Skeletal muscle tissue (tissue), 4 donors: ENCODE results near the gene PPIF. TPM values are rescaled to one million over a fixed set of nuclear protein-coding genes. Genes with fewer than 3 reads are reported as not detected.

ENCODE experiments used
- H3K27ac ChIP-seq: one replicate; pipeline ENCODE4 v1.7.0; 2013; ENCODE audit warnings: mild to moderate bottlenecking, low read depth, low read length, inconsistent platforms
- H3K27me3 ChIP-seq, 3 donors: one replicate each; pipeline ENCODE4 v1.7.0; 2013; ENCODE audit warnings: low read length in 3 of 3; ENCODE audit not compliant: control insufficient read depth in 3 of 3, insufficient read depth in 3 of 3
- H3K36me3 ChIP-seq, 3 donors: one replicate each; pipeline ENCODE4 v1.7.0; 2013; ENCODE audit warnings: low read length in 3 of 3; ENCODE audit not compliant: control insufficient read depth in 3 of 3, insufficient read depth in 3 of 3
- H3K4me1 ChIP-seq, 3 donors: one replicate each; pipeline ENCODE4 v1.7.0; 2013; ENCODE audit warnings: low read length in 3 of 3, mild to moderate bottlenecking in 3 of 3; ENCODE audit not compliant: control insufficient read depth in 3 of 3, insufficient read depth in 3 of 3
- H3K4me3 ChIP-seq, 3 donors: one replicate each; pipeline ENCODE4 v1.7.0; 2013; ENCODE audit warnings: low read length in 3 of 3
- H3K9ac ChIP-seq, 3 donors: one replicate each; pipeline ENCODE4 v1.7.0; 2013; ENCODE audit warnings: low read length in 3 of 3, mild to moderate bottlenecking in 3 of 3, moderate library complexity in 2 of 3, low read depth in 1 of 3
- H3K9me3 ChIP-seq, 3 donors: one replicate each; pipeline ENCODE4 v1.7.0; 2013; ENCODE audit warnings: low read length in 3 of 3; ENCODE audit not compliant: control insufficient read depth in 3 of 3
- total RNA-seq: library from RNA; depleted of rRNA; stranded (reverse); fragments of >200 nt; gene quantifications from one replicate; pipeline ENCODE4 v1.2.3, GENCODE V29; 2014
- donor health status: Osteomylitis.

The PPIF gene
- total RNA-seq, 1 donor from 2014 or later: 9.9 TPM

DNA sequence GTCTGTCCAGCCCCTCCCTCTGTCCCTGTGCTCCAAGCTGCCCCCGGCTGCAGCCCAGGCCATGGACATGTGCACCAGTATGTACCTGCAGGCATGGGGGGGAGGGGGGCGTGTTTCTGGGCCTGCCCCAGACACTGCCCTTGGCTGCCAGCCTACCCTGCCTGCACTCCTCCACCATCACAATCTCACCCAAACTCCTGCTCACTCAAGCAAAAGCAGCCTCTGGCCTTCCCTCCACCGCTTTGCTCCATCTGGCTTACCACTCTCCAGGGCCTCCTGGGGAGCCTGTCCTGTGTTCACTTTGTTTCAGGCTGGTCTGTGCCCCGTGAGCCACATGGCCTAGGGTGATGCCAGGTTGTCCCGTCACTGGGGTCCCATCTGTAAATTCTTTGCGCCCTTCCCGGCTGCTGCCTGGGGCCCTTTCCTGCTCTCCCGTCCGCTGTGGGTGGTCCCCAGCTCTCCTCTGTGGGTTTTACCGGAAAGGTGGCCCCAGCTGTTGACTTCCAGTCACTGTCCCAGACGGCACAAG lies 33.3 kb upstream of the PPIF start:
- peaks cover 30 to 44% (median 39%) of the 10 kb centered on the region in 3 donors for H3K36me3 ChIP-seq
- H3K27ac ChIP-seq: no peak overlapping the region

DNA sequence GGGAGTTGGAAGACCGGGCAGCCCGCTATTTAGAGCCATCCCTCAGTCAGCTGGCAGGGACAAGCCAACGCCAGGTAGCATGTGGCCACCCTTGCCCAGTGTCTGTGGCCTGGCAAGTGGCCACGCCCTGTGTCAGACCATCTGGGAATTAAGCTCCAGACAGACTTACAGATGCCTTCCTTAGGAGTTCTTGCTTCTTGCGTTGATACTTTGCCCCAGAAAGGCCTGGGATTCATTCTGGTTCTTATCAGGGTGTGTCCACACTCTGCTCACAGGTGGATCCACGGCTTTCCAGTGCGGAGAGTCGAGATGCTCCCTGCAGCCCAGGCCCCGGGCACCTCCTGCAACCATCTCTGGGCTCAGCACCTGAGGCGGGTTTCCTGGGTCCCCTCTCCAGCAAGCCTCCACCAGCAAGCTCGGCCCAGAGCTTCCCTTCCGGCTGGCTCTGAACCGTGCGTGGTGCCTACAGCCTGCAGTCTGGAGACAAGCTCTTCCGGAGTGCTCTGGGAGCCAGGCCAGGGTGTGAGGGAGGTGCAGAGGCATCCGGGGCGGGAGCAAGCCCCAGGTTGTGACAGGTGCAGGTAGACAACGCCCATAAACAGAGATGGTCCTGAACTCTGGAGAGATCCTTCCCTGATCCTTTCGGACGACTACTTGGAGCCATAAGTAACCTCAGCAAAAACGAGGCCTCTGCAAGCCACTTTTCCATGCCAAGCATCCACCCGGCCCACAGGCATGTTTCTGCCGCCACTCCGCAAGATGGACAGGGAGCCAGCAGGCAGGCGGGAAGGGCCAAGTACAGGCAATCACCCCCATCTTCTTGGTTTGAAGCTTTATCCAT lies 32.3 kb upstream of the PPIF start:
- Histone ChIP-seq H3K27me3 (no peaks in the 10 kb centered on the region), H3K9ac (no peak overlapping the region), H3K4me1 (peaks cover 2 to 15% (median 15%) of the 10 kb centered on the region in 3 donors), H3K9me3 (no peaks in the 10 kb centered on the region), H3K4me3 (no peak overlapping the region), H3K36me3 (peaks cover 20 to 36% (median 29%) of the 10 kb centered on the region in 3 donors), H3K27ac (no peak overlapping the region)

More for the DNA sequence above, 33.3 kb upstream of the PPIF start:
- no peaks in the 10 kb centered on the region for H3K9me3 ChIP-seq
- H3K9ac ChIP-seq: no peak overlapping the region
- H3K4me3 ChIP-seq: no peak overlapping the region
- no peaks in the 10 kb centered on the region for H3K27me3 ChIP-seq
- H3K4me1 ChIP-seq: peaks cover 2 to 15% (median 15%) of the 10 kb centered on the region in 3 donors

DNA sequence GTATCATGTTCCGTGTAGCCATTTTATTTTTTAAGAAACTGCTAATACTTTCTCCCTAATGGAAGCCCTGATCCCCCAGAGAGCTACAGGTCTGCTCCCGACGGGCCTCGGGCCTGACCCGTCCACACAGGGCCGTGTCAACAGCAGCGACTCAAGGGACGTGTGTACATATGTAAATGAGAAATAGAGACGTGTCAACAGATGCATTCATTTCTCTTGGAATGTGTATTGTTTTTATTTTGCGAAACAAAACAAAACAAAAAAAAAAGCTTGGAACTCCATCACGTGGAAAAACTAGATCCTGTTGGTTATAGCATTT lies 31.7 kb upstream of the PPIF start:
- Histone ChIP-seq H3K27me3 (no peaks in the 10 kb centered on the region), H3K9ac (no peak overlapping the region), H3K27ac (no peak overlapping the region), H3K36me3 (peaks cover 16 to 30% (median 26%) of the 10 kb centered on the region in 3 donors), H3K9me3 (no peaks in the 10 kb centered on the region), H3K4me3 (no peak overlapping the region), H3K4me1 (peaks cover 2 to 15% (median 15%) of the 10 kb centered on the region in 3 donors)

DNA sequence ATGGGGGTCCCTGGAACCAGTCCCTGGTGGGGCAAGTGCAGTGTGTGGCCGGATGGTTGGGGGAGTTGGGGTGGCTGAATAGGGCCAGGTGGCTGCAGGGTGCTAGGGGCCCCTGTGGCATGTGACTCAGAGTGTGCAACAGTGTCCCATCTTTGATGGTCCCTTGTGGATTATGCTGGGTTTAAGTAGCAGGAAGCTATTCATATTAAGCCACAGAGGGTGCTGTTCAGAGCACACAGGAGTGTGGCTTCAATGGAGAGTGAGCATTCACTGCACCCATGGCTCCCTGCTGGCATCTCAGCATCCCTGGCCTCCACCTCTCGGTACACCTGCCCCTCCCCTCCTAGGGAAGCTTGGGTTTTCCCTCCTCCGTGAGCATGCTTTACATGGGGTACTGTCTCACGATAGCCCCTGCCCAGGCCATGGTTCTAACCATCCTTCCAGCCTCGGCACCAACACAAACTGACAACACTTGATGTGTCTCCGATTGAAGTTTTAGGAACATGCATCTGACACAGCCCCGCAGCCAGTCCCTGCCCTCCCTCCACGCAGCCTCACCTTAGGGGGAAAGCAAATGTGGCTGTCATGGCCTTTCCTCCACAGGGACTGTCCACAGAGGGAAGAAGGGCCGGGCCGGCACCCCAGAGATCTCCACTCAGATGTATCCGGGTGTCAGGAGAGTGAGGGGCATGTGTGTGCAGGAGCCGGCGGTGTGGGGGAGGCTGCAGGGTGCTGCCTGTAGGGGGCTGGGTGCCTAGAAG lies 30.4 kb upstream of the PPIF start:
- no peak overlapping the region for H3K27ac ChIP-seq

DNA sequence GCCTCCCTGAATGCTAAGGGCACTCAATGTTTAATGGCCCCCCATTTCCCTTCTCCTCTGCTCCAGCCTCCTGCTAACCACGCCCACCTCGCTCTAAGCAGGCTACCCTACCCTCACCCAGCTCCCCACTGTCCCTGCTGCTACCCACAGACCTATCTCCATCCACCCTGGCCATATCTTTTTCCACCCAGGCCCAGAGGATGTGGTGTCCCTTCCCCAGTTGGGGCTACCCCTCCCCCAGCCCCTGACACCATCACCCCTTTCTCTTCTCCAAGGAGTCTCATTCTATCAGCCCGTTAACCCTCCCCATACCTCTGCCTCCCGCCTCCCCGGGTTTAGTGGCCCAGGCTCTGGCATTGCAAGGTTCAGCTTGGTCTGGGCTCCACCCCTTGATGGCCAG lies 28.9 kb upstream of the PPIF start:
- Histone ChIP-seq H3K9me3 (no peaks in the 10 kb centered on the region), H3K4me3 (no peak overlapping the region), H3K9ac (no peak overlapping the region), H3K4me1 (peaks cover 2 to 20% (median 19%) of the 10 kb centered on the region in 3 donors), H3K27ac (no peak overlapping the region), H3K36me3 (peaks cover 0 to 11% (median 5%) of the 10 kb centered on the region in 3 donors), H3K27me3 (no peaks in the 10 kb centered on the region)

More for the DNA sequence above, 30.4 kb upstream of the PPIF start:
- no peaks in the 10 kb centered on the region for H3K27me3 ChIP-seq
- no peak overlapping the region for H3K9ac ChIP-seq
- H3K36me3 ChIP-seq: peaks cover 9 to 22% (median 16%) of the 10 kb centered on the region in 3 donors
- H3K4me1 ChIP-seq: peaks cover 2 to 19% (median 15%) of the 10 kb centered on the region in 3 donors
- no peak overlapping the region for H3K4me3 ChIP-seq
- H3K9me3 ChIP-seq: no peaks in the 10 kb centered on the region

DNA sequence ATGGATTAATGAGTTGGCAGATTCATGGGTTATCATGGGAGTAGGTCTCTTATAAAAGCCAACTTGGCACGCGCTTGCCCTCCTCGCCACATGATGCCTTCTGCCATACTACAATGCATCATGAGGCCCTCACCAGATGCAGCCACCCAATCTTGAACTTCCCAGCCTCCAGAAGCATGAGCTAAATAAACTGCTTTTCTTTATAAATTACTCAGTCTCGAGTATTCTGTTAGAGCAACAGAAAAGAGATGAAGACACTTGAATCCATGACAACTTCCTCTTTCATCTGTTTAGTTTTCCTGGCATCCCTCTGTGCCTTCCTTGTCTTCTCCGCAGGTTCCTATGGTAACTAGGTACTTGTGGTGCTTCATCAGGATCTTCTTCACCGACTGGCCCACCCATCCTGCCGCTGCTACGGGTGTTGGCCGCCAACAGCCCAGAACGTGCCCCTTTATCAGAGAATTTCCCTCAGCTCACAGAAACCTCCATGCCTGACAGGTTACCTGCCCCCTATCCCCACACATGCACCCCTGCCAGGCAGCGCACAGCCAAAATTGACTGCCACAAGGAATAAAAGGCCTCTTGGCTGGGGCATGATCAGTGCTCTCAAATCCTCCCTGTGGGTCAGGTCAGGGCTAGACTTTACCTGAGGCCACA lies 28.0 kb upstream of the PPIF start:
- Histone ChIP-seq H3K27ac (no peak overlapping the region), H3K9ac (no peak overlapping the region), H3K36me3 (peaks cover 0 to 4% (median 2%) of the 10 kb centered on the region in 3 donors), H3K27me3 (no peaks in the 10 kb centered on the region), H3K4me1 (peaks cover 2 to 22% (median 16%) of the 10 kb centered on the region in 3 donors), H3K9me3 (no peaks in the 10 kb centered on the region), H3K4me3 (no peak overlapping the region)

DNA sequence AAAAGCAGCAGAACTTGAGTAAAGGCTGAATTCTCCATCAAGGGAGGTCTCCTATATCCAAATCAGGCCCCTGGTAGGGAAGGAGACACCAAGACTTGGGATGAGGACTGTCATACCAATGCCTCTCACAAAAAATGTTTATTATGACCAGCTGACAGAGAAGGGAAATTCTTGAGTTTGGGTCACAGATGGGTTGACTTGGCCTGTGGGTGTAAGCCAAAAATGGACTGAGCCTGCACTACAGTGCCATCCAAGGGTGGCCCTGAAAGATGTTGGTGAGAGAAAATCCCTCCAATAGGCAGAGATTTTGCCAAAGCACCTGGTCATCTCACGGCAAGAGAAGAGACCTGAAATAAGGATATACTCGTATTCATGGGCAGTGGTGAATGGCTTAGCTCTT lies 27.0 kb upstream of the PPIF start:
- Histone ChIP-seq H3K9ac (no peak overlapping the region), H3K36me3 (no peaks in the 10 kb centered on the region), H3K4me1 (peaks cover 2 to 22% (median 14%) of the 10 kb centered on the region in 3 donors), H3K4me3 (no peak overlapping the region), H3K27ac (no peak overlapping the region), H3K9me3 (no peaks in the 10 kb centered on the region), H3K27me3 (no peaks in the 10 kb centered on the region)

DNA sequence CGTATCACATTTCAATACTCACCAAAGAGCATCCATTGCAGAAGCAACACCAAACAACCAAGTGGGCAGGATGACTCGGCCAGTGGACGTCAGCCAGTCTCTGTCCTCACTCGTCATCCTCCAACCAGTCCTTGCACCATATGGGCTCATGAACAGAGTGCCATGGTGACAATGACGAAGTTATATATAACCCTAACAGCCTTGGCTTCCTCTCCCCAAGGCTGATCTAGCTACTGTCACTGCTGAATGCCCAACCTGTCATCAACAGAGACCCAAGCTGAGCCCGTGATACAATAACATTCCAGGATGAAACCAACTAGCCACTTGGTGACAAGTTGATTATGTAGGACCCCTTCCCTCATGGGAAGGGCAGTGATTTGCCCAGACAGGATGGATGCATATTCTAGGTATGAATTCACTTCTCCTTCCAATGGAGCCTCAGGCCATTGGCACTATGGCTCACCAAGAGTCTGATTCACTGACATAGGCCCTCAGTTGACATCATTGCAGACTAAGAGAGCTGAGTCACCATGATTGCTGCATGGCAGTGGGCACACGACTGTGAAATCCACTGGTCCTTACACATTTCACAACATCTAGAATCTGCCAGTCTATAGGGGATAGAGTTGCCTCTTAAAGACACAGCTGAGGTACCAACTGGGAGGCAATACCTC lies 26.3 kb upstream of the PPIF start:
- no peak overlapping the region for H3K4me3 ChIP-seq
- peaks cover 2 to 22% (median 14%) of the 10 kb centered on the region in 3 donors for H3K4me1 ChIP-seq
- no peaks in the 10 kb centered on the region for H3K9me3 ChIP-seq
- no peaks in the 10 kb centered on the region for H3K36me3 ChIP-seq
- H3K27ac ChIP-seq: no peak overlapping the region
- H3K27me3 ChIP-seq: no peaks in the 10 kb centered on the region
- H3K9ac ChIP-seq: no peak overlapping the region

DNA sequence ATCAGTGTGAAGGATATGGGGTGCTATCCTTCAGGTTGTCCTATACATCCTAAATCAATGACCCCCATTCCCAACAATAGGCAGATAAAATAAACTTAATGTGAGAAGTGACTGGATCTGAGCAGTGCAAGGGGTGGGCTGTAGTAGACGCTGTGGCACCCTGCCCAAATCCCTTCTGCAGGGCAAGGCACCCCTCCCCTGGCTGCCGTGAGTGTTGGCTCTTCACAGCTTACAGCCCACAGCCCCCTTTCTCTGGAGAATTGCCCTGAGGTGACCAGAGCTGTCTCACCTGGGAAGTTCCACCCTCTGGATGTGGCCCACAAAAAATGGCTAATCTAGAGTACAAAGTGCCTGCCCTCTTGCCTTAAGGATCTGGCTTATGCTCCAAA lies 25.8 kb upstream of the PPIF start:
- peaks cover 0 to 5% (median 0%) of the 10 kb centered on the region in 3 donors for H3K27me3 ChIP-seq
- no peaks in the 10 kb centered on the region for H3K36me3 ChIP-seq
- no peak overlapping the region for H3K27ac ChIP-seq
- H3K9ac ChIP-seq: no peak overlapping the region
- H3K4me1 ChIP-seq: peaks cover 2 to 22% (median 14%) of the 10 kb centered on the region in 3 donors
- H3K4me3 ChIP-seq: no peak overlapping the region
- no peaks in the 10 kb centered on the region for H3K9me3 ChIP-seq
